B cell (primary cell): ENCODE measurements around the gene VPS35. TPM values are rescaled to one million over a fixed set of nuclear protein-coding genes. Genes with fewer than 3 reads are reported as not detected.

Experiments used
- ATAC-seq: fragments of 200-7000 bp; cut with Tn5 transposase; one replicate; pipeline ENCODE4 v1.10.0; 2021; ENCODE audit warnings: low read depth, mild to moderate bottlenecking, moderate number of reproducible peaks, moderate library complexity
- CTCF ChIA-PET: fragments of 350-600 bp; sonication (Branson Sonifier 250); formaldehyde crosslinking; loops from one replicate; lab custom pipeline; 2021; ENCODE audit warnings: antibody characterized with exemption, inconsistent platforms; lab: Charles Lee
- POLR2A ChIA-PET: fragments of 350-600 bp; sonication (Branson Sonifier 250); formaldehyde crosslinking; loops from one replicate; lab custom pipeline; 2021; ENCODE audit warnings: antibody characterized with exemption; lab: Charles Lee
- DNase-seq: peaks from one replicate; pipeline ENCODE4 v3.0.0; 2013
- H2AFZ ChIP-seq: 2 replicates; pipeline ENCODE4 v1.6.1; 2012; ENCODE audit warnings: mild to moderate bottlenecking, low read depth, low read length; ENCODE audit not compliant: insufficient read depth, poor library complexity, severe bottlenecking
- H3K27ac ChIP-seq, 2 donors: 1 replicate in 1 of 2; 2 replicates in 1 of 2; pipeline ENCODE4 v1.5.1; 2012 to 2013; ENCODE audit warnings: low read length in 2 of 2, mild to moderate bottlenecking in 2 of 2, moderate library complexity in 1 of 2
- H3K27me3 ChIP-seq, 4 experiments: fragments of 200-600 bp in 1 of 4; sonication (generic) in 1 of 4; replicated peaks in 1 of 4; 1 replicate in 2 of 4; 2 replicates in 2 of 4; pipeline versions ENCODE4 v1.6.1 to v1.7.0; 2013 to 2016; ENCODE audit warnings: low read length in 3 of 4, mild to moderate bottlenecking in 2 of 4, mixed read lengths in 1 of 4, moderate library complexity in 1 of 4; ENCODE audit not compliant: insufficient read depth in 4 of 4, control insufficient read depth in 3 of 4; ENCODE audit errors: control extremely low read depth in 1 of 4
- H3K36me3 ChIP-seq, 2 experiments: replicated peaks in 1 of 2; 1 replicate in 1 of 2; 2 replicates in 1 of 2; pipeline versions ENCODE4 v1.6.1 to v1.7.1; 2013; ENCODE audit warnings: low read length in 1 of 2; ENCODE audit not compliant: insufficient read depth in 2 of 2, control insufficient read depth in 1 of 2; ENCODE audit errors: control extremely low read depth in 1 of 2, extremely low read depth in 1 of 2
- H3K4me1 ChIP-seq, 2 donors: fragments of 200-600 bp in 1 of 2; sonication (generic) in 1 of 2; 1 replicate in 1 of 2; 2 replicates in 1 of 2; pipeline versions ENCODE4 v1.5.1 to v1.6.1; 2013 to 2017; ENCODE audit warnings: low read length in 2 of 2; ENCODE audit not compliant: control insufficient read depth in 2 of 2, insufficient read depth in 2 of 2
- H3K4me2 ChIP-seq: replicated peaks from 2 replicates; pipeline ENCODE3; 2012; ENCODE audit warnings: mild to moderate bottlenecking, low read depth, low read length; ENCODE audit not compliant: poor library complexity, severe bottlenecking
- H3K4me3 ChIP-seq, 5 experiments: fragments of 200-600 bp in 1 of 5; sonication (generic) in 1 of 5; 1 replicate in 3 of 5; 2 replicates in 2 of 5; pipeline versions ENCODE4 v1.5.1 to v1.7.0; 2011 to 2016; ENCODE audit warnings: low read length in 4 of 5, mild to moderate bottlenecking in 4 of 5, low read depth in 2 of 5, control low read depth in 1 of 5, moderate library complexity in 1 of 5; ENCODE audit not compliant: insufficient read depth in 1 of 5; ENCODE audit errors: control extremely low read depth in 1 of 5, extremely low read depth in 1 of 5
- H3K79me2 ChIP-seq: fragments of 200-600 bp; sonication (generic); one replicate; pipeline ENCODE4 v1.6.0; 2016; ENCODE audit warnings: low read length; ENCODE audit not compliant: control insufficient read depth, insufficient read depth
- H3K9ac ChIP-seq: fragments of 200-600 bp; sonication (generic); 2 replicates; pipeline ENCODE4 v1.6.1; 2017; ENCODE audit warnings: mild to moderate bottlenecking, low read length, moderate library complexity
- H3K9me3 ChIP-seq, 3 donors: one replicate each; pipeline versions ENCODE4 v1.6.1 to v1.7.1; 2013; ENCODE audit warnings: low read length in 2 of 3; ENCODE audit not compliant: control insufficient read depth in 2 of 3, insufficient read depth in 1 of 3; ENCODE audit errors: control extremely low read depth in 1 of 3
- H4K20me1 ChIP-seq: 2 replicates; pipeline ENCODE4 v1.6.0; 2012; ENCODE audit warnings: mild to moderate bottlenecking, low read length; ENCODE audit not compliant: insufficient read depth, control insufficient read depth, poor library complexity, severe bottlenecking
- H3K27ac Mint-ChIP-seq: one replicate; pipeline ENCODE4 v1.8.0; 2021; ENCODE audit warnings: mixed read lengths
- H3K27me3 Mint-ChIP-seq: one replicate; pipeline ENCODE4 v1.8.0; 2021; ENCODE audit warnings: mixed read lengths
- H3K4me1 Mint-ChIP-seq: one replicate; pipeline ENCODE4 v1.8.0; 2021; ENCODE audit warnings: mixed read lengths
- H3K4me3 Mint-ChIP-seq: one replicate; pipeline ENCODE4 v1.8.0; 2021; ENCODE audit warnings: mixed read lengths
- H3K9me3 Mint-ChIP-seq: one replicate; pipeline ENCODE4 v1.8.0; 2022; ENCODE audit warnings: mixed read lengths; ENCODE audit not compliant: insufficient read depth
- EZH2 ChIP-seq: IDR thresholded peaks from 2 replicates; pipeline ENCODE4 v1.6.1; 2012; ENCODE audit warnings: borderline replicate concordance, low read depth, mild to moderate bottlenecking, moderate library complexity, low read length; ENCODE audit not compliant: insufficient read depth, poor library complexity, severe bottlenecking
- WGBS: methylation state at CpG from one replicate; pipeline ENCODE4 v1.1.5; 2013; ENCODE audit warnings: missing lambda C conversion rate; ENCODE audit not compliant: insufficient coverage; 5-methylcytosine and 5-hydroxymethylcytosine counted together
- intact Hi-C: fragments of 100-400 bp; cut with micrococcal nuclease; formaldehyde crosslinking; loops from one replicate; pipeline ENCODE4 v1.10.0; 2022
- polyA plus RNA-seq: library from polyadenylated mRNA; depleted of rRNA; stranded (reverse); fragments of >200 nt; gene quantifications from 2 replicates; pipeline ENCODE4 v1.2.3, GENCODE V29; 2012
- total RNA-seq, 2 donors: library from RNA; stranded (reverse); fragments of 120-200 nt in 1 of 2; gene quantifications; 1 replicate in 1 of 2; 2 replicates in 1 of 2; pipeline versions ENCODE4 v1.2.3 to v1.2.4, GENCODE V29; 2013 to 2022
- TF ChIP-seq, protein P1 (sequence below): fragments of 200-600 bp; IDR thresholded peaks from one replicate; pipeline ENCODE4 v1.8.0; 2022; ENCODE audit warnings: antibody characterized with exemption, mild to moderate bottlenecking

The VPS35 gene
- total and polyA plus RNA-seq, 2 donors (not counting 1 experiment from before 2014, with no cell fraction given): 9.5 to 120 TPM

DNA sequence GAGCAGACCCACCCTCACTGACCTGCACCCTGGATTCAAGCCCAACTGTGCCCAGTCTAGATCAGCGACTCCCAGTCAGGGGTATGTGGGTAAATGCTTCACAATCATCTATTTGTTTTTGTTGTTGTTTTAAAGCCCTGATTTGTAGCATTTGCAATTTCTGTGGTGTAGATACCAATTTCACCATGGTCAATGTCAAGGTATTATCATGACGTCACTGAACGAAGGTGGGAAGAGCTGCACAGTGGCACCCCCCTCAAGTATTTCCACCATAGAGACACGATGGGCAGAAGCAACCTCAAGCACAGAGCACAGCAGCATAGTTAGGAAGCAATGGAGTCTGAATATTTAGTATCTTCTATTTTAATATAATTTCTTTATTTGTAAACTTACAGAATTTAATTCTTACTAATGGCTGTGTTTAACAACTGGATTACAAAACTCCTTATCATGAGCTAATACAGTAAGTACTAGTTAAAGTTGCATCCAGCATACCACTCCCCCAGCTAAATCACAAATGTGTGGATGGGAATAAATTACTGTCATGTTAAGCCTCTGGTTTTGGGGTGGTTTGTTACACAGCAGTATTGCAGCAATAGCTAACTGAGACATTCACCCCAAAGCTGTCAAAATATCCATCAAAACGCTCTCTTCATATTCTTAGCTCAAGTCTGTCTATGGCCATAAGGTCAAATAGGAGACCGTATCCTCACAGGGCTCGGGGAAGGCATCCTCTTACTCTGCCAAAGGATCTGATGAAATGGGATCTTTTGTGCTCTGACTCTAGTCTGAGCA, 26.0 kb upstream of the VPS35 start:
- no peak overlapping the region for H3K4me3 ChIP-seq
- H3K4me1 Mint-ChIP-seq: peaks cover 14% of the 10 kb centered on the region
- H3K9me3 ChIP-seq: no peaks in the 10 kb centered on the region
- H3K27ac ChIP-seq: no peak overlapping the region
- 96% methylated on average over 5 of the region's 7 CpGs for WGBS
- intact Hi-C loops: no loop called here
- no peak for TF ChIP-seq EZH2
- TF ChIP-seq, protein P1, sequence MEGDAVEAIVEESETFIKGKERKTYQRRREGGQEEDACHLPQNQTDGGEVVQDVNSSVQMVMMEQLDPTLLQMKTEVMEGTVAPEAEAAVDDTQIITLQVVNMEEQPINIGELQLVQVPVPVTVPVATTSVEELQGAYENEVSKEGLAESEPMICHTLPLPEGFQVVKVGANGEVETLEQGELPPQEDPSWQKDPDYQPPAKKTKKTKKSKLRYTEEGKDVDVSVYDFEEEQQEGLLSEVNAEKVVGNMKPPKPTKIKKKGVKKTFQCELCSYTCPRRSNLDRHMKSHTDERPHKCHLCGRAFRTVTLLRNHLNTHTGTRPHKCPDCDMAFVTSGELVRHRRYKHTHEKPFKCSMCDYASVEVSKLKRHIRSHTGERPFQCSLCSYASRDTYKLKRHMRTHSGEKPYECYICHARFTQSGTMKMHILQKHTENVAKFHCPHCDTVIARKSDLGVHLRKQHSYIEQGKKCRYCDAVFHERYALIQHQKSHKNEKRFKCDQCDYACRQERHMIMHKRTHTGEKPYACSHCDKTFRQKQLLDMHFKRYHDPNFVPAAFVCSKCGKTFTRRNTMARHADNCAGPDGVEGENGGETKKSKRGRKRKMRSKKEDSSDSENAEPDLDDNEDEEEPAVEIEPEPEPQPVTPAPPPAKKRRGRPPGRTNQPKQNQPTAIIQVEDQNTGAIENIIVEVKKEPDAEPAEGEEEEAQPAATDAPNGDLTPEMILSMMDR: no peak
- no peaks in the 10 kb centered on the region for H3K27me3 Mint-ChIP-seq
- H2AFZ ChIP-seq: no peak overlapping the region
- H3K27me3 ChIP-seq: peaks cover 0 to 4% (median 0%) of the 10 kb centered on the region in 4 experiments
- no peak for DNase-seq
- no peak overlapping the region for H3K27ac Mint-ChIP-seq
- H3K9me3 Mint-ChIP-seq: no peaks in the 10 kb centered on the region
- no peaks in the 10 kb centered on the region for H3K36me3 ChIP-seq
- H3K79me2 ChIP-seq: no peaks in the 10 kb centered on the region
- ATAC-seq: no peak
- POLR2A ChIA-PET: interaction anchor here (0.6 kb wide), 1 partner anchor 55 kb away, joined by 7 read pairs; no protein-coding TSS in a partner anchor
- no peak overlapping the region for H3K9ac ChIP-seq
- H3K4me1 ChIP-seq: peaks cover 15 to 18% of the 10 kb centered on the region in 2 donors
- no peak overlapping the region for H3K4me3 Mint-ChIP-seq
- H4K20me1 ChIP-seq: no peaks in the 10 kb centered on the region
- CTCF ChIA-PET: no interaction called here
- no peak overlapping the region for H3K4me2 ChIP-seq

DNA sequence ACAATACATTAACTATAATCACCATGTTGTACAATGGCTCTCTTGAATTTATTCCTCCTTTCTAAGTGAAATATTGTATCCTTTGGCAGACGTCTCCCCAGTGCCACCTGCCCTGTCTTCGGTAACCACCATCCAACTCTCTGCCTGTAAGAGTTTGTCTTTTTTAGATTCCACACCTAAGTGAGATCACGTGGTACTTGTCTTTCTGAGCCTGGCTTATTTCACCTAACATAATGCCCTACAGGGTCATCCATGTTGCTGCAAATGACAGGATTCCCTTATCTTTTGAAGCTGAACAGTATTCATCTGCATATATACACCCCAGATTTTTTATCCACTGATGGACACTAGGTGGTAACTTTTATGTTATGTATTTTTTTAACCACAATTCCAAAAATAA, 24.7 kb upstream of the VPS35 start:
- H3K9me3 ChIP-seq: no peaks in the 10 kb centered on the region
- ChIA-PET POLR2A (no interaction called here), CTCF (no interaction called here)
- H3K9me3 Mint-ChIP-seq: no peaks in the 10 kb centered on the region
- intact Hi-C loops: no loop called here
- peaks cover 0 to 4% (median 0%) of the 10 kb centered on the region in 4 experiments for H3K27me3 ChIP-seq
- peaks cover 14% of the 10 kb centered on the region for H3K4me1 Mint-ChIP-seq
- no peak overlapping the region for H3K27ac ChIP-seq
- WGBS: 90% methylated on average over 3 of the region's 3 CpGs
- no peak overlapping the region for H3K4me3 Mint-ChIP-seq
- H4K20me1 ChIP-seq: no peaks in the 10 kb centered on the region
- DNase-seq (no peak), ATAC-seq (no peak)
- H3K9ac ChIP-seq: no peak overlapping the region
- peaks cover 15 to 18% of the 10 kb centered on the region in 2 donors for H3K4me1 ChIP-seq
- no peaks in the 10 kb centered on the region for H3K27me3 Mint-ChIP-seq
- no peak overlapping the region for H2AFZ ChIP-seq
- no peaks in the 10 kb centered on the region for H3K36me3 ChIP-seq
- no peak overlapping the region for H3K4me3 ChIP-seq
- H3K27ac Mint-ChIP-seq: no peak overlapping the region
- H3K79me2 ChIP-seq: no peaks in the 10 kb centered on the region
- TF ChIP-seq, protein P1: no peak
- TF ChIP-seq EZH2: no peak
- no peak overlapping the region for H3K4me2 ChIP-seq
